ENCODE measurements around the gene SERPINB1.
A peak's percentile ranks its signal among the peaks of the same experiment; 100 is the strongest.

Gene SERPINB1

GRCh38 chr6:2865270-2865669 is 23.6 kb upstream of the SERPINB1 start:
- TF ChIP-seq EZH2phosphoT487 (IDR thresholded peaks at IDR 0.05; ENCODE audit: borderline replicate concordance, low read length) (no peak), CTCF (IDR thresholded peaks at IDR 0.05; ENCODE audit: low read depth, low read length, poor library complexity, severe bottlenecking) (no peak)
- Histone ChIP-seq H3K36me3 (ENCODE audit: control insufficient read depth, low read length) (peaks cover 38% of the 10 kb centered on the region), H3K27me3 (ENCODE audit: control insufficient read depth, low read length) (no peaks in the 10 kb centered on the region), H3K4me3 (ENCODE audit: low read length) (peak overlapping the region; percentile 43), H3F3A (ENCODE audit: control insufficient read depth, insufficient read depth) (peaks cover 41% of the 10 kb centered on the region), H3K4me2 (ENCODE audit: low read length) (peak overlapping the region; percentile 78), H3K79me2 (ENCODE audit: control insufficient read depth, low read length) (peaks cover 17% of the 10 kb centered on the region), H3K9me3 (ENCODE audit: control insufficient read depth, insufficient read depth, low read length) (peaks cover 17% of the 10 kb centered on the region; the same call in 1 of the 2 replicates), H3K9me2 (replicated peaks; ENCODE audit: control insufficient read depth, low read length) (no peaks in the 10 kb centered on the region), H3K27ac (ENCODE audit: low read depth, low read length) (peak overlapping the region; percentile 99), H3K4me1 (ENCODE audit: control insufficient read depth, low read length) (peaks cover 86% of the 10 kb centered on the region), H4K20me1 (ENCODE audit: control insufficient read depth, insufficient read depth, low read depth, low read length) (no peaks in the 10 kb centered on the region)

- Histone ChIP-seq H3K27ac (ENCODE audit: low read depth, low read length) (peak overlapping the region; percentile 99), H3K27me3 (ENCODE audit: control insufficient read depth, low read length) (no peaks in the 10 kb centered on the region), H3K4me2 (ENCODE audit: low read length) (peak overlapping the region; percentile 78), H3K4me1 (ENCODE audit: control insufficient read depth, low read length) (peaks cover 96% of the 10 kb centered on the region), H3F3A (ENCODE audit: control insufficient read depth, insufficient read depth) (peaks cover 51% of the 10 kb centered on the region), H4K20me1 (ENCODE audit: control insufficient read depth, insufficient read depth, low read depth, low read length) (no peaks in the 10 kb centered on the region), H3K9me3 (ENCODE audit: control insufficient read depth, insufficient read depth, low read length) (peaks cover 7% of the 10 kb centered on the region; the same call in 1 of the 2 replicates), H3K4me3 (ENCODE audit: low read length) (peak overlapping the region; percentile 65), H3K36me3 (ENCODE audit: control insufficient read depth, low read length) (peaks cover 35% of the 10 kb centered on the region), H3K79me2 (ENCODE audit: control insufficient read depth, low read length) (peaks cover 17% of the 10 kb centered on the region), H3K9me2 (replicated peaks; ENCODE audit: control insufficient read depth, low read length) (no peaks in the 10 kb centered on the region)
- no peak for TF ChIP-seq CTCF (IDR thresholded peaks at IDR 0.05; ENCODE audit: low read depth, low read length, poor library complexity, severe bottlenecking)
- TF ChIP-seq EZH2phosphoT487 (IDR thresholded peaks at IDR 0.05; ENCODE audit: borderline replicate concordance, low read length): no peak
Observed at GRCh38 chr6:2863901-2864300, 22.2 kb upstream of the SERPINB1 start.

GRCh38 chr6:2862712-2863181 is 21.1 kb upstream of the SERPINB1 start:
- H3K27ac ChIP-seq (ENCODE audit: low read depth, low read length): peak overlapping the region; percentile 99
- peak overlapping the region; percentile 78 for H3K4me2 ChIP-seq (ENCODE audit: low read length)
- H4K20me1 ChIP-seq (ENCODE audit: control insufficient read depth, insufficient read depth, low read depth, low read length): no peaks in the 10 kb centered on the region
- peaks cover 60% of the 10 kb centered on the region for H3F3A ChIP-seq (ENCODE audit: control insufficient read depth, insufficient read depth)
- H3K9me3 ChIP-seq (ENCODE audit: control insufficient read depth, insufficient read depth, low read length): 0 out of 2 replicates have a peak, but pooled peaks cover 4% of the 10 kb centered on the region
- H3K79me2 ChIP-seq (ENCODE audit: control insufficient read depth, low read length): peaks cover 17% of the 10 kb centered on the region
- H3K4me1 ChIP-seq (ENCODE audit: control insufficient read depth, low read length): peaks cover 96% of the 10 kb centered on the region
- H3K4me3 ChIP-seq (ENCODE audit: low read length): peak overlapping the region; percentile 65
- H3K9me2 ChIP-seq (replicated peaks; ENCODE audit: control insufficient read depth, low read length): no peaks in the 10 kb centered on the region
- no peak for TF ChIP-seq CTCF (IDR thresholded peaks at IDR 0.05; ENCODE audit: low read depth, low read length, poor library complexity, severe bottlenecking)
- no peak for TF ChIP-seq EZH2phosphoT487 (IDR thresholded peaks at IDR 0.05; ENCODE audit: borderline replicate concordance, low read length)
- no peaks in the 10 kb centered on the region for H3K27me3 ChIP-seq (ENCODE audit: control insufficient read depth, low read length)
- peaks cover 27% of the 10 kb centered on the region for H3K36me3 ChIP-seq (ENCODE audit: control insufficient read depth, low read length)

Measured in DOHH2 (cell line).